GM12891 (cell line): ENCODE data around the gene OR8B4.

ENCODE experiments used
- POLR2A ChIP-seq: IDR thresholded peaks from 2 replicates; pipeline ENCODE4 v1.6.1; 2011; ENCODE audit warnings: low read depth, low read length, control low read depth
- POLR2AphosphoS5 ChIP-seq: IDR thresholded peaks from 2 replicates; pipeline ENCODE4 v1.6.1; 2011; ENCODE audit warnings: low read depth, low read length, control low read depth
- TAF1 ChIP-seq: IDR thresholded peaks from 2 replicates; pipeline ENCODE4 v1.6.1; 2011; ENCODE audit warnings: low read depth, low read length, control low read depth

DNA sequence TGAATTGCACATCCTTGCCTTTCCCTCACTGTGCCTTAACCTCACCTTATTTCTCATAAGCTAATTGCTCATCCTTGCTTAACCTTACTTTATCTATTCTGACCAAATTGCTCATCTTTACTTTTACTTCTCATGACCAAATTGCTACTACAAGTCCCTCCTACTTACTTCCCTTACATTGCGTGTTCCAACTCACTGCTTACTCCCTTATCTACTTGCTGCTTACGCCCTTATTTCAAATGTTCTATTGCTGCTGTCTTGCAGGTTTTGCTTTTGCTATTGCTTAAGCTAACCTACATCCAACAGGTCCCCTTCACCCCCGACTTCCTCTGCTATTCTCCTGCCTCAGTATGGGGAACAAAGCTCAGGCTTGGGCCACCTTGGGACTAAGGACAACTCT, 48.4 kb downstream of the OR8B4 start:
- TF ChIP-seq POLR2AphosphoS5 (no peak), POLR2A (no peak), TAF1 (no peak)
